ENCODE data around the gene CCDC183.
A peak's percentile ranks its signal among the peaks of the same experiment; 100 is the strongest.
"Not testable (repeated sequence)": the region's sequence is repeated elsewhere in the genome, so short reads cannot be mapped to it uniquely, and the experiment has no call there.

CCDC183 gene

GRCh38 chr9:136760834-136761544 is 35.1 kb upstream of the CCDC183 start:
- peak; percentile 53 for DNase-seq

DNA sequence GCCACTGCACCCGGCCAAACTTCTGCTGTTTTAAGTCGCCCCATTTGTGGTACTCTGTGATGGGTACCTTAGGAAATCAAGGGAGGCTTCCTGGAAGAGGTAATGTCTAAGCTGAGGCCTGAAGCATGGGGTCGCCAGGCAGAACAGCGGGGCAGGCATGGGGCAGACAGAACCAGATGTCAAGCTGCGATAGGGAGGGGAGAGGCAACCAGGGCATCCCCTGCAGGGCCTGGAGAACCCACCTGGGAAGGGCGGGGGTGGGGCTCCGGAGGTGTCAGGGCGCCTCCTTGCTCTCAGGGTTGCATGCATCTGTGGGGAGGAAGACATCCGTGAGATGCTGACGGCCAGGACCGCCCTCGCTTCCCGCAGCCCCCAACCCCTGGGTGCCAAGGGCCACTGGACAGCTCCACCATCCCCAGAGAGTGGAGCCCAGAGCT is 34.6 kb upstream of the CCDC183 start:
- DNase-seq = no peak

GRCh38 chr9:136762221-136762691 is 33.9 kb upstream of the CCDC183 start:
- DNase-seq = no peak

DNA sequence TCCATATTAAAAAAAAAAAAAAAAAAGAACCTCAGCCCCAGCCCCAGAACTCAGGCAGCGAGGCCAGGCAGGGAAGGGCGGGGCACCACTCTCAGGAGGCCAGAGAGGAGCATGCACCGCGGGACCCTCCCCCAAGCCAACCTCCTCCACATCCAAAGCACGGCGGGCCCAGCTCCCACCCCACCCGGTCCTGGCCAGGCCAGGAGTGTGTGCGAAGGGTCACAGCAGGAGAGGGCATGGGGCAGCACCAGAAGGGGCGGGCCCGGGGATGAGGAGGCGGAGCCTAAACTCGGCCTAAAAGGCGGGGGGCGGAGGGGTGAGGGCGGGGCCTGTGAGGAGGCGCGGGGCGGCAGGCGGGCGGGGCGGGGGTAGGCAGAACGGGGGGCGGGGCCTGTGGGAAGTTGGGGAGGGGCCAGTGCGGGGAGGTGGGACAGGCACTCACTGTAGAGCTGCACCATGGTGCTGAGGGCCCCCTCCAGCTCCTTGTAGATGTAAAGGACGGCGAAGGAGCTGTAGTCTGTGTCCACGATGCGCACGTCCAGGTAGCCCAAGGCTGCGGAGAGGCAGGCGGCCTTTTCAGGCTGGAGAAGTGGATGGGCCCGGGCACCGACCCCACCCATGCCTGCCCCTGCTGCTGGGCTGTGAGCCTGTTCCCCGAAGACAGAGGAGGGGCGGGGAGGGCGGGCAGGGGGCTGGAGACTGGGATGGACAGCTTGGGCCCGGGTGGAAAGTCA is 33.1 kb upstream of the CCDC183 start:
- DNase-seq = peak; percentile 4

- DNase-seq = no peak
Observed at GRCh38 chr9:136763649-136764035, 32.5 kb upstream of the CCDC183 start.

GRCh38 chr9:136764301-136764891 is 31.7 kb upstream of the CCDC183 start, which contains the start of gene LCN15:
Gene LCN15, minus strand, starts transcription at chr9:136764518. Its CDS starts 30 bp downstream, at chr9:136764488.
- no peak for DNase-seq

- DNase-seq = no peak
Observed at GRCh38 chr9:136765041-136765440, 31.1 kb upstream of the CCDC183 start.

DNA sequence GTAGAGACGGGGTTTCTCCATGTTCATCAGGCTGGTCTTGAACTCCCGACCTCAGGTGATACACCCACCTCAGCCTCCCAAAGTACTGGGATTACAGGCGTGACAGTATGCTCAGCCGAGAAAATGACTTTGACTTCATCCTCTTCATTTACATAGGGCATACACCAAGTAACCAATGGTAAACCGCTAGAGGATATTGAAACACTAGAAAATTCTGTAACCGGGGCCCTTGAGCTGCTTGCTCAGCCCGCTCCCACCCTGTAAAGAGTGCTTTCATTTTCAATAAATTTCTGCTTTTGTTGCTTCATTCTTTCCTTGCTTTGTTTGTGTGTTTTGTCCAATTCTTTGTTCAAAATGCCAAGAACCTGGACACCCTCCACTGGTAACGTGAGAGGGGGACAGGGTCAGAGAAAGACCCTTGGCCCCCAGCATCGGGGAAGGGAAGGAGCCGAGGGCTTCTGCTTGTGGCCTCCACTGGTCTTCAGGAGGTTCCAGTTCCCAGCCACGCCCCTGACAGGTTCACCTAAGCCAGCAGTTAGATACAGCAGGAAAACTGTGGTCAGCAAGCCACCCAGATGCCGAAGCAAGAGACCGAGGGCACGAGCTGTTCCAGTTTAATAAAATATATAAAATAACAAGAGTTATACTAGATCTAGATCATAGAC is 30.3 kb upstream of the CCDC183 start:
- not testable (repeated sequence) for DNase-seq

DNA sequence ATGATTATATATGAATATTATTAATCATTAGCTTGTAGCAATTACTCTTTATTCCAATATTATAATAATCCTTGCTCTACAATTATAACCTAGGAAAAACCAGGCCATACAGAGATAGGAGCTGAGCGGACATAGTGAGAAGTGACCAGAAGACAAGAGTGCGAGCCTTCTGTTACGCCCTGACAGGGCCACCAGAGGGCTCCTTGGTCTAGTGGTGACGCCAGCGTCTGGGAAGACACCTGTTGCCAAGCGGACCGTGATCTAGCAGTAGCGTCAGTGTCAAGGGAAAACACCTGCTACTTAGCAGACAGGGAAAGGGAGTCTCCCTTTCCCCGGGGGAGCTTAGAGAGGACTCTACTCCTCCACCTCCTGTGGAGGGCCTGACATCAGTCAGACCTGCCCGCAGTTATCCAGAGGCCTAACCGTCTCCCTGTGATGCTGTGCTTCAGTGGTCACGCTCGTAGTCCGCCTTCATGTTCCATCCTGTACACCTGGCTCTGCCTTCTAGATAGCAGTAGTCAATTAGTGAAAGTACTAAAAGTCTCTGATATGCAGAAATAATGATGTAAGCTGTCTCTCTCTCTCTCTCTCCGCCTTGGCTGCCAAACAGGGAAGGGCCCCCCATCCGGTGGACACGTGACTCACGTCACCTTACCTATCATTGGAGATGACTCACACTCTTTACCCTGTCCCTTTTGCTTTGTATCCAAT is 29.6 kb upstream of the CCDC183 start:
- peak; percentile 24 for DNase-seq

DNA sequence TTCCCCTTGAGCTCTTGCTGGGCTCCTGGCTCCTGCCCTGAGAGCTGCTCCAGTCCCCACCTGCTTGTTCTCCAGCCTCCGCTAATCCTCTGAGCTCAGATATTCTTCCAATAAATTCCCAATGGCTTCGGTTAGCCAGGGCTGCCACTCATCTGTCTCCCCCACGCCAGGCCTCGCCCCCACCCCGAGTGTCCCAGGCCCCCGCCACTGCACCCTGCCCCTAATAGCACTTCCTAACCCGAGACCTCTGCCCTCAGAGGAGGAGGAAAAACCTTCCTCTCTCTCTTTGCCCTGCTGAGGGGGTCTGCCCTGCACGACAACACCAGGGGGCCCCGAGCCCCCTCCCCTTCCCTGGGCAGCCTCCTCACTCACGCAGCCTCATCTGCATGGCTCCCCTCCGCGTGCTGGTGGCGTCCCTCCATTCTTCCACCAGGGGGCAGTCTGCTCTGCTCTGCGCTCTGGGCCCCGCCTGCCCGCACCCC is 26.4 kb upstream of the CCDC183 start:
- DNase-seq = no peak

DNA sequence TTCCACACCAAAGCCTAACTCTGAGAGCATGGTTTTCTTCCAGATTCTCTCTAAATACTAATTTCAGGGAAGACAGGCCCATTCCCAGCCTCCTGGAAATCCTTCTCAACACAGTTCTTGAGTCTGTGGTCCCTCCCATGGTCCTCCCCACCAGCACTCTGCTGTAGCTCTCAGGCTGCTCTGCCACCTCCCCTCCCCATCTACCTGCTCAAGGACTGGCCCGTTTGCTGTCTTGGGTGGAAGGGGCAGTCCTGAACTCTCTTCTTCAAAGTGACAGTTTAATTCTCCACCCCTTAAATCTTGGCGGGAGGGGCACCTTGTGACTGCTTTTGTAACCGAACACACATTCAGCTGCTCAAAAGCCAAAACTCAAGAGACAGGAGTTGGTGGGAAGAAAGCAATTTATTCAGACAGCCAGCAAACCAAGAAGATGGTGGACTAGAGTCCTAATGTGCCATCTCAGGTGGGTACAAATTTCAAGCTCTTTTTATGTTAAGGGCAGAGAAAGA is 24.2 kb upstream of the CCDC183 start:
- DNase-seq = no peak

- no peak for DNase-seq
Observed at GRCh38 chr9:136773386-136774044, 22.6 kb upstream of the CCDC183 start.

GRCh38 chr9:136774416-136775045 is 21.6 kb upstream of the CCDC183 start:
- no peak for DNase-seq

DNA sequence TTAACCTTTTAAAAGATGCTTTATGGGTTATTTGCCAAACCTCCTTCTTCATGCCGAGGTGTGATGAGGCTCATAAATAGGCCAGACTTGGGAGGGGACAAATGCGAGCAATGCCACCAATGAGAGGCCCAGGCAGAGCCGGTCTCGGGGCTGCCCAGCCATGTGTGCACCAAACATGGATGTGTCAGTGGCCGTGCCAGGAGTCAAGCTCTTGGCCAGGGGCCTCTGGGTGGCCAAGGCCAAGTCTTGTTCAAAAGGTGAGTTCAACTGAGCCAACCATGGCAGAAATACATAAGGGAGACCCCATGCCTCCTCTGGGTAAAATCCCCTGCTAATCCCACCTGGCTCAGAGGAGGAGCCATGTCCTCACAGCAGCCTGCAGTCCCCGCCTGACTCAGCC is 20.9 kb upstream of the CCDC183 start:
- DNase-seq = no peak

- DNase-seq = no peak
Observed at GRCh38 chr9:136776947-136777346, 19.2 kb upstream of the CCDC183 start.

GRCh38 chr9:136777359-136777758 is 18.8 kb upstream of the CCDC183 start:
- DNase-seq = no peak

DNA sequence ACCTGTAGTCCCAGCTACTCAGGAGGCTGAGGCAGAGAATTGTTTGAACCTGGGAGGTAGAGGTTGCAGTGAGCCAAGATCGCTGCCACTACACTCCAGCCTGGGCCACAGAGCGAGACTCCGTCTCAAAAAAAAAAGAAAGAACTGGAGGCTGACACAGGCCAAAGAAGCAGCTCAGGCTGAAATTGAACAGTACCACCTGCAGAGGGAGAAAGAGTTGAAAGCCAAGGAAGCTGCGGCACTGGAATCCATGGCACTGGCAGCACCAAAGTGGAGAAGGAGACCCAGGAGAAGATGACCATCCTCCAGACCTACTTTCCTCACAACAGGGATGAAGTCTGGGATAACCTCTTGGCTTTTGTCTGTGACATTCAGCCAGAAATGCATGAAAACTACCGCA is 16.3 kb upstream of the CCDC183 start:
- DNase-seq = no peak

DNA sequence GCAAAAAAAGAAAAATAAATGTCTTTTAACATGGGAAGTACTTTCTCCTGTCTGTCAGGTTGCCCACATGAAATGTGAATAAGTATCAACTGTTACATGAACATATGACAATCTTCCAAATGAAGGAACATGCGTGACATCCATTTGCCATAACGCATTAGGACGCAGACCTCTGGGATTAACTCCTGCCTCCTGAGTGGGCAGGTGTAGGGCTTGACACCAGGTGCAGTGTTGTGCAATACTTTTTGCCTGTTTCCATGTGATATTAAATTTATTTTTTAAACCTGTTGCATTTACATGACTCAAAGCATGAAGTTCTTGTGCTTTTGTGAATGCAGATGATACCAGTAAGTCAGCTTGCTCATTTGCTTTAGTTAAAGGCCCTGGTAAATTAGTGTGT is 13.7 kb upstream of the CCDC183 start:
- no peak for DNase-seq

GRCh38 chr9:136784249-136784996 is 11.7 kb upstream of the CCDC183 start:
- DNase-seq = no peak

DNA sequence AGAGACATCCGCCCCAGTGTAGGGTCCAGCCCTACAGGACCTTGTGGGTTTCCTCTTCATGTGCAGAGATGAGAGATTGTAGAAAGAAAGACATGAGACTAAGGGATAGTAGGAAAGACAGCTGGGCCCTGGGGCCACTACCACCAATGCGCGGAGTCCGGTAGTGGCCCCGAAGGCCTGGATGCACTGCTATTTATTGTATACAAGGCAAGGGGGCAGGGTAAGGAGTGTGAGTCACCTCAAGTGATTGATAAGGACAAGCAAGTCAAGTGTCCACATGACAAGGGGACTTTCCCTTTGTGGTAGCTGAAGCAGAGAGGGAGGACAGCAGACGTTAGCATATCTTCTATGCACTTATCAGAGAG is 11.2 kb upstream of the CCDC183 start:
- no peak for DNase-seq

Measured in fibroblast of upper back skin (primary cell).